ENCODE measurements around the gene SEMA3F.

SEMA3F gene

DNA sequence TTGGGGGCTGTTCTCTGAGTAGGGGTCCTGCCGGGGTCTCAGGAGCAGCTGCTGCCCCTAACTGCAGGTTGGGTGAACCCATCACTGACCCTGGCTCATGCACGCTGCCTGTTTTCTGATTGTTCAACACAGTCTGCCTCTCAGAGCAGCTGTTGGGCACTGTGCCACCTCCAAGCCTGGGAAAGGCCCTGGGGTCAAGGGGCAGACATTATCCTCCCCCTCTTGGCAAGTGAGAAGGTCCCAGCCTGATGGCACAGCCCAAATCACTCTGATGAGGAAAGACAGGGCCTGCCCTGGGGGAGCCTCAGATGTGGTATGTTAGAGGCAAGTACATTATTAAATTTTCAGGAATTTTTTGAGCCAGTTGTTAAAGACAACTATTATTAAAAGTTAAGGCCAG is 22.2 kb downstream of the SEMA3F start:
- Histone ChIP-seq H3K27me3 (ENCODE audit: control insufficient read depth, insufficient read depth, low read length) (no peaks in the 10 kb centered on the region), H3K9me3 (replicated peaks; ENCODE audit: low read length) (no peaks in the 10 kb centered on the region), H3K9ac (ENCODE audit: low read depth, low read length) (no peak overlapping the region), H3K36me3 (ENCODE audit: insufficient read depth, low read length) (no peaks in the 10 kb centered on the region), H3K4me1 (ENCODE audit: control insufficient read depth, insufficient read depth, low read length) (peaks cover 5% of the 10 kb centered on the region), H3K4me3 (ENCODE audit: low read length) (no peak overlapping the region), H3K4me2 (ENCODE audit: low read length) (no peak overlapping the region)

DNA sequence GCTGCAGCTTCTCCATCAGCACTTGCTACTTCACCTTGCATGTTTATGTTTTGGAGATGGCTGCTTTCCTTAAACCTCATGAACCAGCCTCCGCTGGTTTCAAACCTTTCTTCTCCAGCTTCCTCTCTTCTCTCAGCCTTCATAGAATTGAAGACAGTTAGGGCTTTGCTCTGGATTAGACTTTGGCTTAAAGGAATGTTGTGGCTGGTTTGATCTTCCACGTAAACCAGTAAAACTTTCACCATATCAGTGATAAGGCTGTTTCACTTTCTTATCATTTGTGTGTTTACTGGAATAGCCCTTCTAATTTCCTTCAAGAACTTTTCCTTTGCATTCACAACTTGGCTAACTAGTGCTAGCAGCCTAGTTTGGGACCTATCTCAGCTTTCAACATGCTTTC is 24.6 kb downstream of the SEMA3F start:
- H3K9me3 ChIP-seq (replicated peaks; ENCODE audit: low read length) = no peaks in the 10 kb centered on the region
- H3K9ac ChIP-seq (ENCODE audit: low read depth, low read length) = no peak overlapping the region
- H3K4me3 ChIP-seq (ENCODE audit: low read length) = no peak overlapping the region
- no peaks in the 10 kb centered on the region for H3K27me3 ChIP-seq (ENCODE audit: control insufficient read depth, insufficient read depth, low read length)
- H3K4me2 ChIP-seq (ENCODE audit: low read length) = no peak overlapping the region
- H3K36me3 ChIP-seq (ENCODE audit: insufficient read depth, low read length) = no peaks in the 10 kb centered on the region
- H3K4me1 ChIP-seq (ENCODE audit: control insufficient read depth, insufficient read depth, low read length) = no peaks in the 10 kb centered on the region

DNA sequence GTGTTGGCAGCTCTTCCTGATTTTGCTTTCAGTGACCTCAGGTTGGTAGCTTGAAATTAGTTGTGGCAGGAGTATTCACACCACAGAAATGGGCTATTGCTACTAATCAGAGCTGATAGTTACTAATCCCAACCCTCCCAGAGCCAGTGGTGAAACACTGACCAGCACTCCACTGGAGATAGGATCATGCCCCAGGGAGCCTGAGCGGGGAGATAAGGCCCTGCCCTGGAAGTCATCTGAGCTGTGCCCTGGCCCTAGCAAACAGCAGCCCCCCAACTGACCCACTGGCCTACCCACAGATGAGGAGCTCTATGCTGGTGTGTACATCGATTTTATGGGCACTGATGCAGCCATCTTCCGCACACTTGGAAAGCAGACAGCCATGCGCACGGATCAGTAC is 26.9 kb downstream of the SEMA3F start:
- H3K9me3 ChIP-seq (replicated peaks; ENCODE audit: low read length) = no peaks in the 10 kb centered on the region
- H3K36me3 ChIP-seq (ENCODE audit: insufficient read depth, low read length) = no peaks in the 10 kb centered on the region
- H3K4me3 ChIP-seq (ENCODE audit: low read length) = no peak overlapping the region
- no peak overlapping the region for H3K4me2 ChIP-seq (ENCODE audit: low read length)
- no peak overlapping the region for H3K9ac ChIP-seq (ENCODE audit: low read depth, low read length)
- H3K4me1 ChIP-seq (ENCODE audit: control insufficient read depth, insufficient read depth, low read length) = no peaks in the 10 kb centered on the region
- no peaks in the 10 kb centered on the region for H3K27me3 ChIP-seq (ENCODE audit: control insufficient read depth, insufficient read depth, low read length)

DNA sequence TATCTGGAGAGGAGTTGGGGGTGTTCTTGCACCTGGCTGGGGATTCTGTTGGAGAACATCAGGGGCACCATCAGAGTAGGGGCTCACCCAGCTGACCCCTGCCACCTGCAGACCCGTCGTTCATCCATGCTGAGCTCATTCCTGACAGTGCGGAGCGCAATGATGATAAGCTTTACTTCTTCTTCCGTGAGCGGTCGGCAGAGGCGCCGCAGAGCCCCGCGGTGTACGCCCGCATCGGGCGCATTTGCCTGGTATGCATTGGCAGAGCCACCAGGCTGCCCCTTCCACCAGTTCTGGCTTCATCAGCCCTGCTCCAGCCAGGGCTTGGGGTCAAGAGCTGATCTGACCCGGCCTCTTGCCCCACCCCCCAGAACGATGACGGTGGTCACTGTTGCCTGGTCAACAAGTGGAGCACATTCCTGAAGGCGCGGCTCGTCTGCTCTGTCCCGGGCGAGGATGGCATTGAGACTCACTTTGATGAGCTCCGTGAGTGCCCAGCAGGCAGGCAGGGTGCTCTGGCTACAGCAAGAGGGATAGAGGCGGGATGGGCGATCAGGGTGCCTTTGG is 27.5 kb downstream of the SEMA3F start:
- H3K9me3 ChIP-seq (replicated peaks; ENCODE audit: low read length) = no peaks in the 10 kb centered on the region
- no peak overlapping the region for H3K9ac ChIP-seq (ENCODE audit: low read depth, low read length)
- H3K27me3 ChIP-seq (ENCODE audit: control insufficient read depth, insufficient read depth, low read length) = no peaks in the 10 kb centered on the region
- no peak overlapping the region for H3K4me3 ChIP-seq (ENCODE audit: low read length)
- H3K4me2 ChIP-seq (ENCODE audit: low read length) = no peak overlapping the region
- no peaks in the 10 kb centered on the region for H3K36me3 ChIP-seq (ENCODE audit: insufficient read depth, low read length)
- H3K4me1 ChIP-seq (ENCODE audit: control insufficient read depth, insufficient read depth, low read length) = no peaks in the 10 kb centered on the region

DNA sequence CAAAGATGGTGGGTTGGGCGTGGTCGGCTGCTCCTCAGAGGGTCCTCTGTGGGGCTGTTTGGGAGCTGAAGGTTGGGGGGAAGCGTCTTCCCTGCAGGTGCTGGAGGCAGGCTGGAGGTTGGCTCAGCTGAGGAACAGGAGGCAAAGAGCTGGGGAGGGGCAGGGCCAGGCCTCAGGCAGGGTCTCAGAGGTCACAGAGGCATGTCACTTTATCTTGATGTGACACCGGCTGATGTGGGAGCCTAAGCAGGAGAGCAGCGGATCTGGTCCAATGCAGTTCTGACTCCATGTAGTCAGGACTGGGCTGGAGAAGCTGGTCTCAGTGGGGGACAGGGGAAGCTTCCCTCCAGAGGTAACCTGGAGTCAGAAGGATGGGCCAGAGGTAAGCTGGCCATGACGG is 28.6 kb downstream of the SEMA3F start:
- H3K36me3 ChIP-seq (ENCODE audit: insufficient read depth, low read length) = no peaks in the 10 kb centered on the region
- H3K9me3 ChIP-seq (replicated peaks; ENCODE audit: low read length) = no peaks in the 10 kb centered on the region
- H3K4me2 ChIP-seq (ENCODE audit: low read length) = no peak overlapping the region
- no peak overlapping the region for H3K4me3 ChIP-seq (ENCODE audit: low read length)
- no peak overlapping the region for H3K9ac ChIP-seq (ENCODE audit: low read depth, low read length)
- H3K27me3 ChIP-seq (ENCODE audit: control insufficient read depth, insufficient read depth, low read length) = no peaks in the 10 kb centered on the region
- no peaks in the 10 kb centered on the region for H3K4me1 ChIP-seq (ENCODE audit: control insufficient read depth, insufficient read depth, low read length)

DNA sequence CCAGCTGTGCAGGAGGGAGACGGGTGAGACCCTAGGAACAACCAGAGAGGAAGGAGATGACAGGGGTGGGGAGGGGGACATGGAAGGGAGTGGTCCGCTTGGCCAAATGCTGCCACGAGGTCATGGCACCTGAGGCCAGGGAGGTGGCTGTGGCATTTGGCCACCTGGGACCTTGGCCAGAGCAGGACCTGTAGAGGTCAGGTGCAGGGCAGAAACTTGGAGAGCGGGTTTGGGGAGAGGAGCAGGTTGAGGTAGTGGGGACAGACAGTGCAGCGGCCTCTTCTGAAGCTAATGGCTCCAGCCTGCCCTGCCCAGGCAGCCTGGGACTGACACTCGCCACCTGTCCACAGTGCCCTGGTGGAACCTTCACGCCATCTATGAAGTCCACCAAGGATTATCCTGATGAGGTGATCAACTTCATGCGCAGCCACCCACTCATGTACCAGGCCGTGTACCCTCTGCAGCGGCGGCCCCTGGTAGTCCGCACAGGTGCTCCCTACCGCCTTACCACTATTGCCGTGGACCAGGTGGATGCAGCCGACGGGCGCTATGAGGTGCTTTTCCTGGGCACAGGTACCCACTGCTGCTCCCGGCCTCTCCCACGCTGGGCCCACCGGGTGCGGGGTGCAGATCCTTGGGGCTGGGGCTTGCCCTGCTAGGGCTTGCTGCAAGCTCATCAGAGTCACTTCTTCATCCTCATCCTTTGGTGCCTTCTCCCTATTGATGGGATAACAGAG is 29.3 kb downstream of the SEMA3F start:
- Histone ChIP-seq H3K9me3 (replicated peaks; ENCODE audit: low read length) (no peaks in the 10 kb centered on the region), H3K4me1 (ENCODE audit: control insufficient read depth, insufficient read depth, low read length) (peaks cover 3% of the 10 kb centered on the region), H3K36me3 (ENCODE audit: insufficient read depth, low read length) (no peaks in the 10 kb centered on the region), H3K4me2 (ENCODE audit: low read length) (no peak overlapping the region), H3K4me3 (ENCODE audit: low read length) (no peak overlapping the region), H3K9ac (ENCODE audit: low read depth, low read length) (no peak overlapping the region), H3K27me3 (ENCODE audit: control insufficient read depth, insufficient read depth, low read length) (no peaks in the 10 kb centered on the region)

DNA sequence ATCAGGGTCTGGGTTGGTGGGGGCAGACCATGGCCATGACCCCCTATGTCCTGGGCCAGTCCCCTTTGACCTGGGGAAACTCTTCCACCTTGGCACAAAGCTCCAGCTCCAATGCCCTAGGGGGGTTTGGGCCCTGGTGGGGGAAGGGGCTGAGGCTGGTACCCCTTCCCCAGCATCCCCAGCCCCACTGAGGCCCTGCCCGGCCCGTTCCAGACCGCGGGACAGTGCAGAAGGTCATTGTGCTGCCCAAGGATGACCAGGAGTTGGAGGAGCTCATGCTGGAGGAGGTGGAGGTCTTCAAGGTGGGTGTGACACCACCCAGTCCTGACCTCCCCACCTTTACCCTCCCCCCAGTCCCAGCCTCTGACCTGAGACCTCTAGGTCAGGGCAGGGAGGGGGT is 30.1 kb downstream of the SEMA3F start:
- no peaks in the 10 kb centered on the region for H3K27me3 ChIP-seq (ENCODE audit: control insufficient read depth, insufficient read depth, low read length)

DNA sequence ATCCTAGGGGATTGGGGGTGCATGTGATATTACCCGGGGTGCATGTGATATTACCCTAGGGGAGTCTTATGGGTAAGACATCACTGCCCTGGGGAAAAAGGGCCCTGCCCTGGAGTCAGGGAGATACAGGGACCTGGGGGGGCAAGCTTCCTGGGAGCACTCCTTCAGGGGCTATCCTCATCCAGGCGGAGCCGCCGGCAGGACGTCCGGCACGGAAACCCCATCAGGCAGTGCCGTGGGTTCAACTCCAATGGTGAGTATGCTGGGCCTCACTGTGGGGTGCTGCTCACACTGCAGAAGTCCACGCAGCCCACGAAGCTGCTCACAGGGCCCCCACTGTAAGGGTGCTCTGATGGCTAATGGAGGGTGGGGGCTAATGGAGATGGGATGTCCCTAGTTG is 31.0 kb downstream of the SEMA3F start:
- Histone ChIP-seq H3K4me3 (ENCODE audit: low read length) (no peak overlapping the region), H3K9ac (ENCODE audit: low read depth, low read length) (no peak overlapping the region), H3K9me3 (replicated peaks; ENCODE audit: low read length) (no peaks in the 10 kb centered on the region), H3K4me2 (ENCODE audit: low read length) (no peak overlapping the region), H3K4me1 (ENCODE audit: control insufficient read depth, insufficient read depth, low read length) (peaks cover 3% of the 10 kb centered on the region), H3K36me3 (ENCODE audit: insufficient read depth, low read length) (no peaks in the 10 kb centered on the region), H3K27me3 (ENCODE audit: control insufficient read depth, insufficient read depth, low read length) (no peaks in the 10 kb centered on the region)

More for the DNA sequence above, 30.1 kb downstream of the SEMA3F start:
- Histone ChIP-seq H3K36me3 (ENCODE audit: insufficient read depth, low read length) (no peaks in the 10 kb centered on the region), H3K9me3 (replicated peaks; ENCODE audit: low read length) (no peaks in the 10 kb centered on the region), H3K9ac (ENCODE audit: low read depth, low read length) (no peak overlapping the region), H3K4me2 (ENCODE audit: low read length) (no peak overlapping the region), H3K4me1 (ENCODE audit: control insufficient read depth, insufficient read depth, low read length) (peaks cover 3% of the 10 kb centered on the region), H3K4me3 (ENCODE audit: low read length) (no peak overlapping the region)

DNA sequence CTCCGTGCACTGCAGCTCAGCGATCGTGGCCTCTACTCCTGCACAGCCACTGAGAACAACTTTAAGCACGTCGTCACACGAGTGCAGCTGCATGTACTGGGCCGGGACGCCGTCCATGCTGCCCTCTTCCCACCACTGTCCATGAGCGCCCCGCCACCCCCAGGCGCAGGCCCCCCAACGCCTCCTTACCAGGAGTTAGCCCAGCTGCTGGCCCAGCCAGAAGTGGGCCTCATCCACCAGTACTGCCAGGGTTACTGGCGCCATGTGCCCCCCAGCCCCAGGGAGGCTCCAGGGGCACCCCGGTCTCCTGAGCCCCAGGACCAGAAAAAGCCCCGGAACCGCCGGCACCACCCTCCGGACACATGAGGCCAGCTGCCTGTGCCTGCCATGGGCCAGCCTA is 32.6 kb downstream of the SEMA3F start:
- no peak overlapping the region for H3K4me3 ChIP-seq (ENCODE audit: low read length)
- no peak overlapping the region for H3K4me2 ChIP-seq (ENCODE audit: low read length)
- no peaks in the 10 kb centered on the region for H3K9me3 ChIP-seq (replicated peaks; ENCODE audit: low read length)
- H3K36me3 ChIP-seq (ENCODE audit: insufficient read depth, low read length) = no peaks in the 10 kb centered on the region
- no peaks in the 10 kb centered on the region for H3K27me3 ChIP-seq (ENCODE audit: control insufficient read depth, insufficient read depth, low read length)
- peaks cover 3% of the 10 kb centered on the region for H3K4me1 ChIP-seq (ENCODE audit: control insufficient read depth, insufficient read depth, low read length)
- no peak overlapping the region for H3K9ac ChIP-seq (ENCODE audit: low read depth, low read length)

DNA sequence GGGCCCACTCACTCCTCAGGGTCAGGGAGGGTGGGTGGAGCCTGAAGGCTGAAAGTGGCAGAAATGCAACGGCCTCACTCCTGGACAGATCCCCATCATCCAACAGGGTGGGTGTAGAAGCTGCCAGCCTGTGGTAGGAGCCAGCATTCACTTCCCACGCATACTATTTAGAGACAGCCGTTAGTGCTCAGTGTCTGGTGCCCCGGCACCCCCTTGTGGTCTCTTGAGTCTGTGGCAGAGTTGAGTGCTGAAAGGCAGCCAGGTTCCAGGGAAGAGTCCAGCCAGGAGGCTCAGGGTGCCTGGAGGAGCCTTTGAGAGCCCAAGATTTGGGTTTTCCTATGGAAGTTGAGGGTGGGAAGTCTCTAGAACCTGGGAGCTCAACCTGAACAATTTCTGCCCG is 34.1 kb downstream of the SEMA3F start:
- peaks cover 15% of the 10 kb centered on the region for H3K27me3 ChIP-seq (ENCODE audit: control insufficient read depth, insufficient read depth, low read length)

DNA sequence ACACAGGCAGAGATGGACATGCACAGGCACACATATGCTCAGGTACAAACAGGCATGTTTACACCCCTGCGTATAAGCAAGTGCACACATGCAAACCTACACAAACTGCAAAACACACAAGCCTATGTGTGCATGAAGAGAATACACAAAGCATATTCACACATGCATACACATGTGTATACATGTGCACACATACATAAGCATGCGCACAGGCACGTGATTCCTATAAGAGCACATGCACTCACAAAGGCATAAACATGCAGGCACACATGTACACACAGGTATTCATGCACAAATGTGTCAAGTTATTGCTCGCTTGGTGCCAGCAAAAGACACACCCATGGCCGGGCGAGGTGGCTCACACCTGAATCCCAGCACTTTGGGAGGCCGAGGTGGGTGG is 34.9 kb downstream of the SEMA3F start:
- no peak overlapping the region for H3K4me2 ChIP-seq (ENCODE audit: low read length)
- peaks cover 21% of the 10 kb centered on the region for H3K27me3 ChIP-seq (ENCODE audit: control insufficient read depth, insufficient read depth, low read length)
- no peaks in the 10 kb centered on the region for H3K36me3 ChIP-seq (ENCODE audit: insufficient read depth, low read length)
- H3K9ac ChIP-seq (ENCODE audit: low read depth, low read length) = no peak overlapping the region
- no peak overlapping the region for H3K4me3 ChIP-seq (ENCODE audit: low read length)
- peaks cover 12% of the 10 kb centered on the region for H3K4me1 ChIP-seq (ENCODE audit: control insufficient read depth, insufficient read depth, low read length)
- no peaks in the 10 kb centered on the region for H3K9me3 ChIP-seq (replicated peaks; ENCODE audit: low read length)

More for the DNA sequence above, 34.1 kb downstream of the SEMA3F start:
- peaks cover 7% of the 10 kb centered on the region for H3K4me1 ChIP-seq (ENCODE audit: control insufficient read depth, insufficient read depth, low read length)
- no peak overlapping the region for H3K4me2 ChIP-seq (ENCODE audit: low read length)
- H3K9me3 ChIP-seq (replicated peaks; ENCODE audit: low read length) = no peaks in the 10 kb centered on the region
- no peak overlapping the region for H3K9ac ChIP-seq (ENCODE audit: low read depth, low read length)
- no peaks in the 10 kb centered on the region for H3K36me3 ChIP-seq (ENCODE audit: insufficient read depth, low read length)
- H3K4me3 ChIP-seq (ENCODE audit: low read length) = no peak overlapping the region

Measured in skeletal muscle satellite cell (primary cell).